HG03378 (cell line): ENCODE results near the gene KNL1.
A peak's percentile ranks its signal among the peaks of the same experiment; 100 is the strongest.
"Not testable (repeated sequence)": the region's sequence is repeated elsewhere in the genome, so short reads cannot be mapped to it uniquely, and the experiment has no call there.

ENCODE experiments used
- ATAC-seq: cut with Tn5 transposase; IDR thresholded peaks from one replicate; pipeline ENCODE4 v1.9.1; 2021; ENCODE audit warnings: mild to moderate bottlenecking, moderate library complexity; ENCODE audit not compliant: unreplicated experiment

Gene KNL1, protein sequence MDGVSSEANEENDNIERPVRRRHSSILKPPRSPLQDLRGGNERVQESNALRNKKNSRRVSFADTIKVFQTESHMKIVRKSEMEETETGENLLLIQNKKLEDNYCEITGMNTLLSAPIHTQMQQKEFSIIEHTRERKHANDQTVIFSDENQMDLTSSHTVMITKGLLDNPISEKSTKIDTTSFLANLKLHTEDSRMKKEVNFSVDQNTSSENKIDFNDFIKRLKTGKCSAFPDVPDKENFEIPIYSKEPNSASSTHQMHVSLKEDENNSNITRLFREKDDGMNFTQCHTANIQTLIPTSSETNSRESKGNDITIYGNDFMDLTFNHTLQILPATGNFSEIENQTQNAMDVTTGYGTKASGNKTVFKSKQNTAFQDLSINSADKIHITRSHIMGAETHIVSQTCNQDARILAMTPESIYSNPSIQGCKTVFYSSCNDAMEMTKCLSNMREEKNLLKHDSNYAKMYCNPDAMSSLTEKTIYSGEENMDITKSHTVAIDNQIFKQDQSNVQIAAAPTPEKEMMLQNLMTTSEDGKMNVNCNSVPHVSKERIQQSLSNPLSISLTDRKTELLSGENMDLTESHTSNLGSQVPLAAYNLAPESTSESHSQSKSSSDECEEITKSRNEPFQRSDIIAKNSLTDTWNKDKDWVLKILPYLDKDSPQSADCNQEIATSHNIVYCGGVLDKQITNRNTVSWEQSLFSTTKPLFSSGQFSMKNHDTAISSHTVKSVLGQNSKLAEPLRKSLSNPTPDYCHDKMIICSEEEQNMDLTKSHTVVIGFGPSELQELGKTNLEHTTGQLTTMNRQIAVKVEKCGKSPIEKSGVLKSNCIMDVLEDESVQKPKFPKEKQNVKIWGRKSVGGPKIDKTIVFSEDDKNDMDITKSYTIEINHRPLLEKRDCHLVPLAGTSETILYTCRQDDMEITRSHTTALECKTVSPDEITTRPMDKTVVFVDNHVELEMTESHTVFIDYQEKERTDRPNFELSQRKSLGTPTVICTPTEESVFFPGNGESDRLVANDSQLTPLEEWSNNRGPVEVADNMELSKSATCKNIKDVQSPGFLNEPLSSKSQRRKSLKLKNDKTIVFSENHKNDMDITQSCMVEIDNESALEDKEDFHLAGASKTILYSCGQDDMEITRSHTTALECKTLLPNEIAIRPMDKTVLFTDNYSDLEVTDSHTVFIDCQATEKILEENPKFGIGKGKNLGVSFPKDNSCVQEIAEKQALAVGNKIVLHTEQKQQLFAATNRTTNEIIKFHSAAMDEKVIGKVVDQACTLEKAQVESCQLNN (N-terminal part only)

DNA sequence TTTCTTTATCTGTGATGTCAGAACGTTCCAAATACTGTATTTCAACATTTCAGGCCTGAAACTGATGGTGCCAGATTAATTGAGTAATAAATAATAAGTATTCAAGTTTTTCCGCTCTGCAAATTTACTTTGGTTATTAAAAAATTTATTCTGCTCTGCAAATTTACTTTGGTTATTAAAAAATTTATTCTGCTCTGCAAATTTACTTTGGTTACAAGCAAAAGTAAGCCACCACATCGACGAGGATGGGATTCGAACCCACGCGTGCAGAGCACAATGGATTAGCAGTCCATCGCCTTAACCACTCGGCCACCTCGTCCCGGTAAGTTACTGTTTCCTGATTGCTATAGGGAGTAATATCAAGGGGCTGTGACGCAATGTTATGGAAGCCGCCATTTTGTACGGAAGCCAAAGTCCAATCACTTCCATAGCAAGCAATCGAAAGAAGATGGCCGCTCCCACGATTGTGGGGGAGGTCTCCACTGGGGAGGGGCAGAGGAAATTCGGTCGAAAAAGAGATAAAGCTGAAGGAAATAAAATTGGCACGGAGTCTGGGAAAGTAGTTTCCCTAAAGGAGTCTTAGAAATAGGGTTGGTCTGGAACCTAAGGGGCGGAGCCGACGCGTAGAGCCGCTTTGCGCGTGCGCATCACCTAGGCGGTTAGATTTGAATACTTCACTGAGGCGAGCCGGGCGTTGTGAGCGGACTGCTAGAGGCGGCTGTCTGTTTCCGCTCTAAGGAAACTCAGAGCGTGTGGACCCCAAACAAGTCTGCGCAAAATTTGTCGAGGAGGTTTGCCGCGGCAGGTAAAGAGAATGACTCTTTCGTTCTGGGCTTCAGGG is at the start of gene KNL1:
TSS of gene KNL1 (plus strand) at position 662 of the 841 bp plus-strand sequence. CDS start 8,683 bp downstream, outside the sequence.
- ATAC-seq, result peak; percentile 62

DNA sequence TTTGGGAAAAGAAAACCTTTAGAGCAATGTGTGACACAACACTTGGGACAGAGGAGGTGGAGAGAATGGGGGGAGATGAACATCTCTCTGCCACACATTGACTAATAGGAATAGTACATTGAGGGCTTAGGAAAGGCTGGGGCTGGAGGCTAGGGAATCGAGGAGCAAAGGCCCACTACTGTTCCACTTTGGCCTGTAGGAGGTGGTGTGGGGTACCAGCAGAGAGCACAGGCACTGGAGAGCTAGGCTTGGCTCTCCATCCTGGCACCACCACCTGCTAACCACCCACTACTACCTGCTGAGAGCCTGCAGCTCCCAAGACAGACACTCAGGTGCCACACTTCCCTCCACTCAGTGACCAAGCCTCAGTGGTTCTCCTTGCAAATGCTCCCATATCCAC is 48.6 kb upstream of the KNL1 start:
- ATAC-seq, result no peak

DNA sequence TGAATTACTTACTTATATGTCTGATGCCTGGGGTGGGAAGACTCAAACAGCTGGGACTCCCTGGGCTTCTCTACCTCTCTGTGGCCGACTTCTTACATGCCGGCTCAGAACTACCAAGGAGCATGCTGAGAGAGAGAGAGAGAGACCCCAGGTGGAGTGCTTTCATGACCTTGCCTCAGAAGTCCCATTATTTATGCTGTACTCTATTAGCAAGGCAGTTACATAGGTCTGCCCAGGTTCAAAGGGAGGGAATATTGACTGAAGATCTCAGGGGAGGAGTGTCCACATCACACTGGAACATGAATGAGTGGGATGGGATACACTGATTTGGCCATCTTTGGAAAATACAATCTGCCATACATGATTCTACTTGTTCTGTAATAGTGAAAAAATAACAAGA is 45.4 kb upstream of the KNL1 start:
- ATAC-seq, result no peak

DNA sequence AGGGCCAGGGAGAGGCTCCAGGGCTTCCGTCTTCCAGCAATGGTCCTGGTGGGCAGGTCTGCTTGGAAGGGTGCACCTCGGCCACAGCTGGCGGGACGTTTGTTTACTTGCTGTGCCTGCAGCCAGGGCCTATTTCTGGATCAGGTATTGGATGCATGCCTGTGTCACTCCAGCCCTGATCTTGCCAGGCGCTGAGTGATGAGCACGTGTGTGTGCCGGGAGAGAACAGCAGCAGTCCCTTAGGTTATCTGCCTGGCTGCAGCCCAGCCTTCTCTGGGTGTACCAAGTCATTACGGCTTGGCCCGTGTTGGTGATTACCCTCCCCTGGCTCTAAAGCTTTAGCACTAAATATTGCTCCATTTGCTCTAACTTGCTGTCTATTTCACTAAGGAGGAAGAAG is 44.2 kb upstream of the KNL1 start:
- no peak for ATAC-seq

DNA sequence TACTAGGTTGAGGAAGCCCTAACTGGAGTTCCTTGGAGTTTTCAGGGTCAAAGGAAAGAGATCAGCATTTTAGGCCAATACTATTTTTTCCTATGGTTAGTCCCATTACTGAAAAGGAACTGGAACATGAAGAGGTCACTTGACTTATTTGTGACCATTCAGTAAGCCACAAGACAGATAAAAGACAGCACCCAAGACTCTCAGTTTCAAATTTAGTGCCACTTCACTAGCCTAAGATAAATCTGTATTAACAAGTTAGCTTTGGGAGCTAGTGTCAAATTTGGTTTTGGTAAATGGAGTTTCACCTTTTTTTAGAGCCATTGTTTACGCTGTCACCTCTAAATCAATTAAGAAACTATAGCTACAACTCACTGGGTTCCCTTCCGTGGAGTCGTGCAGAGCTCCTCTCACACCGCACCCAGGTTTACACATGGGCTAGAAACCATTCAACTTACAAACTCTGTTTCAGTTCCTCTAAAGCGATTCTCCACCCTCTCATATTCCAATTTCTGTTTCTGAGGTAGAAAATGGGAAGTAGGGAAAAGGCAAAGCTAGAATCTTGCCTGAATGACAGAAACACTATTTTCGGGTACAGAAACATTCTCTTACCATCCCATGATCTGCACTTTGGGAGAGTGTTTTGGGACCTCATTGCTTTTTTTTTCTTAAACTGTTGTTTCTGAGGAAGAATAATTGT is 43.6 kb upstream of the KNL1 start:
- peak; percentile 62 for ATAC-seq

DNA sequence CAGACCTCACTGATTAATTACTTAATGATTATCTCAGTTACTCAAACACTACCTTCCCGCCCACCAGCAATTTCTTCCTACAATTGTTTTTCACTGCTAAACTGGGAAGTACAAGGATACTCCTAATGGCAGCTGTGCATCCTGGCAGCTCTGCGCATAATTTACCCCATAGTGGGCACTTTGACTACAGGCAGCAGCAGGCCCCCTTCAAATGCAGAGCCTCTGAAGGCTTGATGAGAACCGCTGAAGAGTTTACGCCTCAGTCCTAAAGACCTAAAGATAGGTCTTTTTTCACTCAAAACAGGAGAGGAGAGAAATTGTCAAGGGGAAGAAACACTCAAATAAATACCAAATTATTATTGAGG is 39.9 kb upstream of the KNL1 start:
- no peak for ATAC-seq

DNA sequence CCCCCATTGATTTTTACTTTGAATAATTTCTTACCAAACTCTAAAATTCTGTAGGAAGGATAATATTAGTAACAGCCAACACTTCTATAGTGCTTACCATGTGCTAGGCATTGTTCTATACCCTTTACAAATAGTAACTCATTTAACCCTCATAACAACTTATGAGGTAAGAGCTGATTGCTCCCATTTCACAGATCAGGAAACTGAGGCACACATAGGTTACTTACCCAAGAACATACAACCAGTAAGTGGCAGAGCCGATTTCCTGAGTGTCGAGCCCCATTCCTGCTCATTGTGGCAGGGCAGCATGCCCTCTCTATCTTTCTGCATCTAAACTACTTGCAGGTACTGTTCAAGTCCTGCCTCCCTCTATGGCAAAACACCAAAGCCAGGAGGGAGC is 38.2 kb upstream of the KNL1 start:
- no peak for ATAC-seq

DNA sequence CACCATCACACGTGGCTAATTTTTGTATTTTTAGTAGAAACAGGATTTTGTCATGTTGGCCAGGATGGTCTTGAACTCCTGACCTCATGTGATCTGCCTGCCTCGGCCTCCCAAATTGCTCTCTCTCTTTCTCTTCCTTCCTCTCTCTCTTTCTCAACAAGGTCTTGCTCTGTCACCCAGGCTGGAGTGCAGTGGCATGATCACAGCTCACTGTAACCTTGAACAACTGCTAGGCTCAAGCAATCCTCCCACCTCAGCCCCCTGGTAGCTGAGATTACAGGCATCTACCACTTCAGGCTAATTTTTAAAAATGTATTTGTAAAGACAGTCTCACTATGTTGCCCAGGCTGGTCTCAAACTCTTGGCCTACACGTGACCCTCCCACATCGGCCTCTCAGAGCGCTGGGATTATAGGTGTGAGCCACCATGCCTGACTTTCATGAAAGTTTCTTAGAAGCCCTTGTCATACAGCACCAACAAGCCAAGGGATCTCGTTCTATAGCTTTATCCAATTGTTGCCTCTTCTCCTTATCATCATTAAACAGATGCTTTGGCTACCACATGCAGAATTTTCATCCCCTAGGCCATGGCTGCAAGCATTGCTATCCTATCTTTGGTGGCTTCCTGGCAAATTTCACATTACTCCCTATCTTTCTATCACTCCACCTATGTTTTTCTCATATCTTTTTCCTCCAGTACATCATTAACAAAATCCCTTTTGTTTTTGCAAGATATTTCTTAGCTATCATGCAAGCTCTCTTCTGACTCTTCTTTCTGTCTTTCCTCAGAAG is 34.9 kb upstream of the KNL1 start:
- ATAC-seq, result no peak

DNA sequence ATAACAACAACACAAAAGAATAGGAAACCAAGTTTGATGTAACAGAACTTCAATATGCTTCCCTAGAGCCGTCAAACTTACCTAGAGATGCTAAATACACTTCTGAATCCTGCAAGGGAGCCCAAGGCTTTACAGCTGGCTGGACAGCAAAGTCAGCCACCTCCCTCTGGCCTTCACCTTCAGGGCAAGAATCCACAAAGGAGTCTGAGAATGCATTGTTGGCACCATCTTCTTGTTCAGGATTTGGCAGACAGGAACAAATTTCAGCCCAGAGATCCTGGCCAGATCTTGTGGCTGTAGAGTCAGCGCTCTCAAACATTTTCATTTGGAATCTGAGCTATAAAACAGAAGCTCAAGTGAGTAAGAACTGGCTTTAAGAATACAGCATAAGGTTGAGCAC is 31.4 kb upstream of the KNL1 start:
- ATAC-seq, result no peak

DNA sequence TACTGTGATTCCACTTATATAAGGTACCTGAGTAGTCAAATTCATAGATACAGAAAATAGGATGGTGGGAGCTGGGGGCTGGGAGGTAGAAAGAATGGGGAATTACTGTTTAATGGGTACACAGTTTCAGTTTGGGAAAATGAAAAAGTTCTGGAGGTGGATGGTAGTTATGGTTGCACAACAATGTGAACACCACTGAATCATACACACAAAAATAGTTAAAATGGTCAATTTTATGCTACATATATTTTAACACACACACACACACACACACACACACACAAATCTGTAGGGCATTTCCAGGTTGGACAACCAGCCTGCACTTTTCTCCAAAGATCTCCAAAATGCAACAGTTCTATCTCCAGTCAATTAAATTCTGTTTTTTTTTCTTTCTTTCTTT is 30.6 kb upstream of the KNL1 start:
- no peak for ATAC-seq

DNA sequence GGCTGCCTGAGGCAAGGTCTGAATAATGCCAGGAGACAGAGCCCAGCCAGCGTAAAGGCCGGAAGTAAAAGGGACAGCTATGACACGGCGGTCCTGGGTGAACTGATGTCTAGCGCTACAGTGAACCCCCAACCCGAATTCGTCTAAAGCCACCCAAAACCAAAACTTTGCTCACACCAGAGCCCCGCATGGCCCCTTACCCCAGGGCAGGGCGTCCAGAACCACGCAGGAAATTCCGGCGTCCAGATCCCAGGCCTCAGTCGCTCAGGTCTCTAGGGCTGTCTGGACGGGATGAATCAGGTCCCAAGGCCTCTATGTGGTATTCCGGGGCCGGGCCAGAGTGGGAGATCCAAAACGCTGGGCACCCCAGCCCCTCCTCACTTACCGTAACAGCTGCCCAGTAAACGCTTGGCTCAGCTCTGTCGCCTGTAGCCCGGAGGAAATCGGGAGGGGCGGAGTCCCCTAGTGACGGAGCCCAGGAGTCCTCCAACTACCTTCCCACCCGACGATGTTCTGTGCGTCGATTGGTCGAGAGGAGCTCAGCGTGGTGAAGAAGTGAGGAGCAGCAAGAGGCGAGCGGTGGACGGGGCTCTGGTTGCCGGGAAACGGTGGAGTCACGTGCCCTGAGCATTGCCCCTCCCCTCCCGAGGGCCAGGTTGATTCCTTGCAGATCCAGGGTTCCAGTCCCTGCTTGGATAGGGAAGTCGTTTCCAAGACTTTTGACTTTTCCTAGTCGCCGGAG is 29.3 kb upstream of the KNL1 start, which contains the start of gene CCDC32:
TSS of gene CCDC32 (minus strand) at position 452 of the 742 bp plus-strand sequence. CDS start 2,027 bp downstream, outside the sequence.
- peak; percentile 81 for ATAC-seq

DNA sequence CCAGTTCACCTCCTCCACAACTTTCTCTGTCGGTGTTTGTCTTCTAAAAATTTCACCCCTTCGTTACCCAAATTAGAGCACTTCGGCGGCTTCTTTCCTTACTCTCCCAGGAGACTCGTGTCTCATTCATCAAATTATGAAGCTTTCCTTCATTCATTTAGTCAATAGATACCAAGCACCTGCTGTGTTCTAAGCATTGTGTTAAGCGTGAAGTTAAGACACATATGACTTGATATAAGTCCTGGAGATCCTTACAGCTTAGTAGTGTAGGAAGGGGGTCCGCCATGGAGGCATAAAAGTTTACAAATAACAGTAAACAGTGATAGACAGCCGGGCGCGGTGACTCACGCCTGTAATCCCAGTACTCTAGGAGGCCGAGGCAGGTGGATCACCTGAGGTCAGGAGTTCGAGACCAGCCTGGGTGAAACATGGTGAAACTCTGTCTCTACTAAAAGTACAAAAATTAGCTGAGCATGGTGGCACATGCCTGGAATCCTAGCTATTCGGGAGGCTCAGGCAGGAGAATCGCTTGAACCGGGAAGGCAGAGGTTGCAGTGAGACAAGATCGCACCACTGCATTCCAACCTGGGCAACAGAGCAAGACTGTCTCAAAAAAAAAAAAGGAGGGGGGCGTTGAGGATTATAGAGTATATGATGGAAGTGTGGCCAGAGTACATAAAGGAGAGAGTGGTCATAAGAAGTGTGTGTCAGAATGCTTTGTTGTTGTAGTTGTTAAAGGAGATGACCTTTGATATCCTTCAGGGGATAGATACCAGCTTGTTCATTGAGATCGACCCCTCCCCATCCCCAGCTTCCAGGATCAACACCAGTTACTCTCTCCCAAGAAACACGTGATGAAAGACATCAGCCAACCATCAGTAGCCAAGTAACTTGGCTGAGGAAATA is 28.5 kb upstream of the KNL1 start:
- no peak for ATAC-seq

DNA sequence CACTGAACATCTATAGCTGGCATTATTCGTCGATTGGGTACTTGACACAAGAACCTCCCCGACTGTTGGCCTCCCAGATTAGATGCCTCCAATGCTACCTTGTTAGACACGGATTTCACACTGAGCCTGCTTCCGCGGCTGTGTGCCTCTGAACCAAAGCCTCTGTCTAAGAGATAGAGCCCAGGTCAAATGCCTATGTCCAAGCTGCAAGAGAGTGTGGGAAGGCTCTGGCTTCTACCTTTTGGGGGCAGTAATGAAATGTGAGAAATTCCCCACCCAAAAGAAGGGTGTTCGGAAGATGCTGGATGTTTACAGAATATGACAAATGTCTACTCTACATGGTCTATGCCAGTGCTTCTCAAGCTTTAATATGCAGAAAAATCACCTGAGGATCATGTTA is 26.9 kb upstream of the KNL1 start:
- no peak for ATAC-seq

DNA sequence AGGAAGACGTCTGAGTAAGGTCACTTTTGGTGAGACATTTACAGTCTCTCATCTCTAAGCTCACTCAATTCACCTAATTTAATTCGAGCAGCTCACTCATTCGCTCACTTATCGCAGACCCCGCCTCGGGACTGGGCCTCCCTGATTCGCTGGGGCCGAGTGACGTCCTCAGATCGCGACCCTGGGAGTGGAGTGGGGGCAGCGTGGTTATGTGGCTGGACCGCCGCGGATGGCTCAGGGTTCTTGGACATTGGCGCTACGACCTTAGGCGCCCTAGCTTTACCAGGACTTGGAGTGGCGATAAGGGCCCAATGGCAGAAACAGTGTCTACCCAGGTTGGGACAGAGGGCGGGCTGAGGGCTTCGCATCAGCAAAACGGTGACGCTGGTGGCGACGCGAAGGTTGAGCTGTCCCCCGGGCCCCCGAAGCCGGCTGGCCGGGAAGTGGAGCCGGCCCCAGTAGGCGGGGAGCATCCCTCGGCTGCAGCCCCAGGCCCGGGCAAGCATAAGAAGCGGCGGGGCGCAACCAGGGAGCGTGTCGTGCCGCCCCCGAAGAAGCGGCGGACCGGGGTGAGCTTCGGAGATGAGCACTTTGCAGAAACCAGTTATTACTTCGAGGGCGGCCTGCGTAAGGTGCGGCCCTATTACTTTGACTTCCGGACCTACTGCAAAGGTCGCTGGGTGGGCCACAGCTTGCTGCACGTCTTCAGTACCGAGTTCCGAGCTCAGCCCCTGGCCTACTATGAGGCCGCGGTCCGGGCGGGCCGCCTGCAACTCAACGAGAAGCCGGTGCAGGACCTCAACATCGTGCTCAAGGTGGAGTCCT is 24.7 kb upstream of the KNL1 start, which contains the start of gene RPUSD2:
TSS of gene RPUSD2 (plus strand) at position 171 of the 825 bp plus-strand sequence. CDS start at position 210, 39 bp downstream.
- ATAC-seq, result peak; percentile 44

DNA sequence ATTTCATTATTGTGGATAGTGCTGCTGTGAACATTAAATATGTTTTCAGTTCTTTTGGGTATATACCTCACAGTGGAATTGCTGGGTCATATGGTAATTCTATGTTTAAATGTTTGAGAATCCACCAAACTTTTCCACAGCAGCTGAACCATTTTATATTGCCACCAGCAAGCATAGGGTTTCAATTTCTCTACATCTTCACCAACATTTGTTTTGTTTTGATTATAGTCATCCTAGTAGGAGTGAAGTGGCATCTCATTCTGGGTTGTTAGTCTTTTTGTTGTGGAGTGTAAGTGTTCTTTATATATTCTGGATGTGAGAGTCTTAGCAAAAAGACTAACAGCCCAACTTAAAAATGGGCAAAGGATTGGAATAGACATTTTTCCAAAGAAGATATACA is 18.9 kb upstream of the KNL1 start:
- no peak for ATAC-seq

DNA sequence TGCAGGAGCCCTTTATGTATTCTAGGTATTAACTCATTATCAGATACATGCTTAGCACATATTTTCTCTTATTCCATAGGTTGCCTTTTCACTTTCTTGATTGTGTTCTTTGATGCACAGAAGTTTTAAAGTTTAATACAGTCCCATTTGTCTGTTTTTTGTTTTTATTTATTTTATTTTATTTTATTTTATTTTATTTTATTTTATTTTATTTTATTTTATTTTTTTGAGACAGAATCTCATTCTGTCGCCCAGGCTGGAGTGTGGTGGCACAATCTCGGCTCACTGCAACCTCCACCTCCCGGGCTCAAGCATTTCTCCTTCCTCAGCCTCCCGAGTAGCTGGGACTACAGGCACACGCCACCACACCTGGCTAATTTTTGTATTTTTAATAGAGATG is 17.1 kb upstream of the KNL1 start:
- not testable (repeated sequence) for ATAC-seq
